Karpas-422 (cell line): ENCODE measurements around the gene RNF41. TPM values are rescaled to one million over a fixed set of nuclear protein-coding genes. Genes with fewer than 3 reads are reported as not detected.

Source experiments
- DNase-seq: peaks from one replicate; pipeline ENCODE4 v3.0.0-alpha.2; 2015
- H2AFZ ChIP-seq: fragments of 200-600 bp; sonication (generic); 2 replicates; pipeline ENCODE4 v1.6.1; 2014; ENCODE audit warnings: antibody characterized with exemption, low read length, mixed read lengths
- H3K27ac ChIP-seq: fragments of 200-600 bp; sonication (generic); 2 replicates; pipeline ENCODE4 v1.5.1; 2014; ENCODE audit warnings: mild to moderate bottlenecking, low read length, moderate library complexity
- H3K27me3 ChIP-seq: fragments of 200-600 bp; sonication (generic); 2 replicates; pipeline ENCODE4 v1.6.1; 2014; ENCODE audit warnings: low read length, mixed read lengths
- H3K36me3 ChIP-seq: fragments of 200-600 bp; sonication (generic); 2 replicates; pipeline ENCODE4 v1.6.1; 2014; ENCODE audit warnings: low read length, mixed read lengths; ENCODE audit not compliant: insufficient read depth
- H3K4me1 ChIP-seq: fragments of 200-600 bp; sonication (generic); 2 replicates; pipeline ENCODE4 v1.6.1; 2014; ENCODE audit warnings: mild to moderate bottlenecking, low read length, mixed read lengths
- H3K4me2 ChIP-seq: fragments of 200-600 bp; sonication (generic); 2 replicates; pipeline ENCODE4 v1.6.1; 2014; ENCODE audit warnings: low read length, low read depth, mild to moderate bottlenecking; ENCODE audit not compliant: poor library complexity, severe bottlenecking
- H3K4me3 ChIP-seq: fragments of 200-600 bp; sonication (generic); 2 replicates; pipeline ENCODE4 v1.5.1; 2014; ENCODE audit warnings: mild to moderate bottlenecking, antibody characterized with exemption, low read length, mixed read lengths
- H3K79me2 ChIP-seq: fragments of 200-600 bp; sonication (generic); 2 replicates; pipeline ENCODE4 v1.6.1; 2014; ENCODE audit warnings: mild to moderate bottlenecking, low read length, mixed read lengths
- H3K9ac ChIP-seq: fragments of 200-600 bp; sonication (generic); 2 replicates; pipeline ENCODE4 v1.6.0; 2014; ENCODE audit warnings: low read length
- H3K9me2 ChIP-seq: fragments of 200-600 bp; sonication (generic), shearing (Covaris generic); replicated peaks from 2 replicates; pipeline ENCODE4 v1.6.0; 2014; ENCODE audit warnings: mild to moderate bottlenecking, low read length, moderate library complexity; ENCODE audit not compliant: insufficient read depth
- H3K9me3 ChIP-seq: fragments of 300-700, 200-600 bp; sonication (generic); 2 replicates; pipeline ENCODE4 v1.6.1; 2014; ENCODE audit warnings: low read length, mixed read lengths
- H4K20me1 ChIP-seq: fragments of 200-600 bp; sonication (generic); 2 replicates; pipeline ENCODE4 v1.6.1; 2014; ENCODE audit warnings: mild to moderate bottlenecking, antibody characterized with exemption, low read length, low read depth; ENCODE audit not compliant: insufficient read depth
- total RNA-seq: library from RNA; depleted of rRNA; stranded (reverse); fragments of >200 nt; shearing (Covaris generic); gene quantifications from 2 replicates; pipeline ENCODE4 v1.2.3, GENCODE V29; 2014; ENCODE audit warnings: low replicate concordance

Gene RNF41
- total RNA-seq, 1 experiment from 2014 or later = 52.0 TPM

- no peaks in the 10 kb centered on the region for H3K9me3 ChIP-seq
- no peaks in the 10 kb centered on the region for H3K9me2 ChIP-seq
- H3K4me3 ChIP-seq = no peak overlapping the region
- H3K36me3 ChIP-seq = peaks cover 52% of the 10 kb centered on the region
- peaks cover 16% of the 10 kb centered on the region for H3K79me2 ChIP-seq
- DNase-seq = no peak
- H3K4me2 ChIP-seq = no peak overlapping the region
- no peak overlapping the region for H2AFZ ChIP-seq
- peaks cover 37% of the 10 kb centered on the region for H3K4me1 ChIP-seq
- no peak overlapping the region for H3K9ac ChIP-seq
- H3K27me3 ChIP-seq = no peaks in the 10 kb centered on the region
- no peak overlapping the region for H3K27ac ChIP-seq
- peaks cover 8% of the 10 kb centered on the region; the same call in 1 of the 2 replicates for H4K20me1 ChIP-seq
Measured at GRCh38 chr12:56164345-56164729, 57.4 kb downstream of the RNF41 start.

GRCh38 chr12:56163533-56164344 is 58.0 kb downstream of the RNF41 start:
- Histone ChIP-seq H3K4me2 (no peak overlapping the region), H3K4me1 (peaks cover 40% of the 10 kb centered on the region), H3K79me2 (peaks cover 22% of the 10 kb centered on the region), H4K20me1 (peaks cover 8% of the 10 kb centered on the region; the same call in 1 of the 2 replicates), H3K4me3 (no peak overlapping the region), H3K36me3 (peaks cover 52% of the 10 kb centered on the region), H3K9me3 (no peaks in the 10 kb centered on the region), H3K27me3 (no peaks in the 10 kb centered on the region), H3K9me2 (no peaks in the 10 kb centered on the region), H2AFZ (no peak overlapping the region), H3K27ac (no peak overlapping the region), H3K9ac (no peak overlapping the region)
- no peak for DNase-seq

- Histone ChIP-seq H3K27ac (peak overlapping the region; percentile 13; the same call in 1 of the 2 replicates), H3K79me2 (peaks cover 27% of the 10 kb centered on the region), H3K4me2 (no peak overlapping the region), H3K4me1 (peaks cover 40% of the 10 kb centered on the region), H4K20me1 (peaks cover 8% of the 10 kb centered on the region; the same call in 1 of the 2 replicates), H3K27me3 (no peaks in the 10 kb centered on the region), H3K9ac (no peak overlapping the region), H2AFZ (no peak overlapping the region), H3K9me2 (no peaks in the 10 kb centered on the region), H3K4me3 (no peak overlapping the region), H3K9me3 (no peaks in the 10 kb centered on the region), H3K36me3 (peaks cover 52% of the 10 kb centered on the region)
- DNase-seq = no peak
Measured at GRCh38 chr12:56162468-56163290, 59.0 kb downstream of the RNF41 start.

GRCh38 chr12:56161690-56162351 is 59.9 kb downstream of the RNF41 start:
- Histone ChIP-seq H3K27ac (no peak overlapping the region), H3K4me3 (no peak overlapping the region), H3K4me2 (no peak overlapping the region), H3K9me3 (no peaks in the 10 kb centered on the region), H3K36me3 (peaks cover 49% of the 10 kb centered on the region), H3K9ac (no peak overlapping the region), H2AFZ (no peak overlapping the region), H3K79me2 (peaks cover 27% of the 10 kb centered on the region), H3K9me2 (no peaks in the 10 kb centered on the region), H3K4me1 (peaks cover 47% of the 10 kb centered on the region), H3K27me3 (no peaks in the 10 kb centered on the region), H4K20me1 (peaks cover 8% of the 10 kb centered on the region; the same call in 1 of the 2 replicates)
- DNase-seq = no peak

- Histone ChIP-seq H3K9ac (peak overlapping the region; percentile 93), H3K27ac (peak overlapping the region; percentile 34; the same call in 1 of the 2 replicates), H3K9me3 (no peaks in the 10 kb centered on the region), H3K27me3 (no peaks in the 10 kb centered on the region), H3K4me2 (peak overlapping the region; percentile 80), H3K9me2 (no peaks in the 10 kb centered on the region), H3K4me1 (peaks cover 49% of the 10 kb centered on the region), H3K36me3 (peaks cover 49% of the 10 kb centered on the region), H3K4me3 (peak overlapping the region; percentile 84; the same call in 1 of the 2 replicates), H4K20me1 (peaks cover 8% of the 10 kb centered on the region; the same call in 1 of the 2 replicates), H2AFZ (no peak overlapping the region), H3K79me2 (peaks cover 27% of the 10 kb centered on the region)
- no peak for DNase-seq
Measured at GRCh38 chr12:56160894-56161689, 60.6 kb downstream of the RNF41 start.

- Histone ChIP-seq H3K9ac (peak overlapping the region; percentile 93), H3K79me2 (peaks cover 27% of the 10 kb centered on the region), H3K27me3 (no peaks in the 10 kb centered on the region), H4K20me1 (peaks cover 8% of the 10 kb centered on the region; the same call in 1 of the 2 replicates), H3K4me3 (peak overlapping the region; percentile 84), H3K4me1 (peaks cover 49% of the 10 kb centered on the region), H3K27ac (peak overlapping the region; percentile 34; the same call in 1 of the 2 replicates), H2AFZ (no peak overlapping the region), H3K9me3 (no peaks in the 10 kb centered on the region), H3K9me2 (no peaks in the 10 kb centered on the region), H3K36me3 (peaks cover 45% of the 10 kb centered on the region), H3K4me2 (peak overlapping the region; percentile 80)
- no peak for DNase-seq
Measured at GRCh38 chr12:56160193-56160763, 61.4 kb downstream of the RNF41 start.

- Histone ChIP-seq H2AFZ (no peak overlapping the region), H3K4me3 (peak overlapping the region; percentile 84), H3K27me3 (no peaks in the 10 kb centered on the region), H3K4me1 (peaks cover 49% of the 10 kb centered on the region), H3K79me2 (peaks cover 27% of the 10 kb centered on the region), H3K36me3 (peaks cover 41% of the 10 kb centered on the region), H3K9me3 (no peaks in the 10 kb centered on the region), H3K9me2 (no peaks in the 10 kb centered on the region), H3K9ac (peak overlapping the region; percentile 93), H3K4me2 (peak overlapping the region; percentile 80), H4K20me1 (peaks cover 8% of the 10 kb centered on the region; the same call in 1 of the 2 replicates), H3K27ac (peak overlapping the region; percentile 77)
- DNase-seq = no peak
Measured at GRCh38 chr12:56159482-56160192, 62.1 kb downstream of the RNF41 start.
